Testis (tissue), 3 donors: Measurements from ENCODE around the gene PARP3. TPM values are rescaled to one million over a fixed set of nuclear protein-coding genes. Genes with fewer than 3 reads are reported as not detected.

Experiments
- DNase-seq: peaks from one replicate; pipeline ENCODE4 v3.0.0-alpha.2; 2019
- H3K27ac ChIP-seq, 2 donors: fragments of 200-600 bp; sonication (generic); one replicate each; pipeline ENCODE4 v1.5.1; 2019
- H3K27me3 ChIP-seq: fragments of 200-600 bp; sonication (generic); one replicate; pipeline ENCODE4 v1.5.1; 2019
- H3K36me3 ChIP-seq: fragments of 200-600 bp; sonication (generic); one replicate; pipeline ENCODE4 v1.5.1; 2017; ENCODE audit warnings: low read depth; ENCODE audit errors: missing control alignments
- H3K4me1 ChIP-seq: fragments of 200-600 bp; sonication (generic); one replicate; pipeline ENCODE4 v1.5.1; 2019
- H3K4me3 ChIP-seq, 2 donors: fragments of 200-600 bp; sonication (generic); one replicate each; pipeline ENCODE4 v1.5.1; 2017 to 2019
- H3K9me3 ChIP-seq: fragments of 200-600 bp; sonication (generic); one replicate; pipeline ENCODE4 v1.5.1; 2017
- CTCF ChIP-seq, 3 experiments: fragments of 450-650 bp in 2 of 3; fragments of 200-600 bp in 1 of 3; sonication (generic) in 1 of 3; IDR thresholded peaks; one replicate each; pipeline ENCODE4 v1.5.1; 2016 to 2019; ENCODE audit warnings: antibody characterized with exemption in 3 of 3, mild to moderate bottlenecking in 2 of 3, moderate library complexity in 1 of 3
- POLR2A ChIP-seq: fragments of 450-650 bp; IDR thresholded peaks from one replicate; pipeline ENCODE4 v1.6.1; 2017; ENCODE audit warnings: antibody characterized with exemption, mild to moderate bottlenecking, moderate library complexity
- WGBS, 2 donors: methylation state at CpG; one replicate each; pipeline ENCODE4 v1.1.5; 2018; 5-methylcytosine and 5-hydroxymethylcytosine counted together
- intact Hi-C: fragments of 100-400 bp; cut with DNase I; formaldehyde crosslinking; loops from one replicate; pipeline ENCODE4 v1.15.1; 2023; ENCODE audit warnings: low total_unique reads
- polyA plus RNA-seq: library from polyadenylated mRNA; stranded (reverse); fragments of 350-450 nt; fragmentation: Illumina TruSeq; extraction: RNeasy Lipid Tissue Mini Kit (QIAGEN cat#74804); gene quantifications from one replicate; pipeline ENCODE4 v1.2.3, GENCODE V29; 2014; ENCODE audit warnings: low read depth, low replicate concordance; ENCODE audit not compliant: insufficient read depth
- total RNA-seq, 2 donors: library from RNA; depleted of rRNA; stranded (reverse); fragments of >200 nt; gene quantifications; one replicate each; pipeline ENCODE4 v1.2.3, GENCODE V29; 2016

Gene PARP3
- total and polyA plus RNA-seq, 3 donors from 2014 or later: 17.5 to 24.7 (median 18.2) TPM

- H3K27me3 ChIP-seq: no peaks in the 10 kb centered on the region
- H3K4me3 ChIP-seq: no peak overlapping the region
- no peaks in the 10 kb centered on the region for H3K9me3 ChIP-seq
- intact Hi-C loops: no loop called here
- H3K4me1 ChIP-seq: peaks cover 45% of the 10 kb centered on the region
- 75 to 80% methylated on average over 2 of the region's 2 CpGs for WGBS, 2 donors
- TF ChIP-seq CTCF (IDR thresholded peaks at IDR 0.05) (no peak), POLR2A (no peak)
- no peaks in the 10 kb centered on the region for H3K36me3 ChIP-seq
- no peak overlapping the region for H3K27ac ChIP-seq
- no peak for DNase-seq
Measured at GRCh38 chr3:51966016-51966415, 23.9 kb downstream of the PARP3 start.

GRCh38 chr3:51966486-51966885 lies 24.3 kb downstream of the PARP3 start:
- Histone ChIP-seq H3K9me3 (no peaks in the 10 kb centered on the region), H3K27ac (peak overlapping the region in 1 of 2 donors; percentile 76), H3K4me1 (peaks cover 44% of the 10 kb centered on the region), H3K27me3 (no peaks in the 10 kb centered on the region), H3K36me3 (no peaks in the 10 kb centered on the region), H3K4me3 (peak overlapping the region; percentile 60 to 72)
- DNase-seq: no peak
- intact Hi-C loops: no loop called here
- WGBS, 2 donors: 64 to 77% methylated on average over 3 to 5 of the region's 5 CpGs
- no peak for TF ChIP-seq POLR2A
- no peak for TF ChIP-seq CTCF (IDR thresholded peaks at IDR 0.05)

- 7 to 15% methylated on average over 4 to 11 of the region's 33 CpGs for WGBS, 2 donors
- DNase-seq: no peak
- Histone ChIP-seq H3K27me3 (no peaks in the 10 kb centered on the region), H3K36me3 (no peaks in the 10 kb centered on the region), H3K9me3 (no peaks in the 10 kb centered on the region), H3K4me1 (peaks cover 39% of the 10 kb centered on the region), H3K27ac (peak overlapping the region in 1 of 2 donors; percentile 76), H3K4me3 (peak overlapping the region; percentile 60 to 72)
- no peak for TF ChIP-seq POLR2A
- TF ChIP-seq CTCF (IDR thresholded peaks at IDR 0.05): no peak
- intact Hi-C loops: no loop called here
Measured at GRCh38 chr3:51966922-51967383, 24.8 kb downstream of the PARP3 start.

GRCh38 chr3:51967384-51968169 lies 25.4 kb downstream of the PARP3 start, which contains the start of gene PCBP4:
Gene PCBP4, minus strand, starts transcription at chr3:51967454. Its CDS starts 6,214 bp downstream, at chr3:51961240.
- Histone ChIP-seq H3K36me3 (no peaks in the 10 kb centered on the region), H3K27ac (peak within 1 kb of the TSS; percentile 24 to 90), H3K4me1 (peaks cover 33% of the 10 kb centered on the region), H3K9me3 (no peaks in the 10 kb centered on the region), H3K4me3 (peak within 1 kb of the TSS; percentile 60 to 72), H3K27me3 (no peaks in the 10 kb centered on the region)
- intact Hi-C loops: no loop called here
- peak; percentile 56 for DNase-seq
- no peak for TF ChIP-seq POLR2A
- TF ChIP-seq CTCF (IDR thresholded peaks at IDR 0.05): no peak
- WGBS, 2 donors: 1 to 2% methylated on average over 10 to 59 of the region's 90 CpGs
